Panc1 (cell line): ENCODE measurements around the gene KRTAP10-10. TPM values are rescaled to one million over a fixed set of nuclear protein-coding genes. Genes with fewer than 3 reads are reported as not detected.

Experiments
- ATAC-seq: fragments of 200-7000 bp; cut with Tn5 transposase; 2 replicates; pipeline ENCODE4 v1.9.1; 2020; ENCODE audit warnings: mild to moderate bottlenecking, moderate library complexity
- BruUV-seq: library from RNA; stranded (reverse); fragments of 400-500 nt; replicated peaks from 2 replicates; lab custom pipeline; 2021; lab: Mats Ljungman, UMichigan
- CTCF ChIA-PET: fragments of 300-600 bp; sonication (Branson Sonifier 250); formaldehyde crosslinking; loops from one replicate; lab custom pipeline; 2022; ENCODE audit warnings: antibody characterized with exemption; lab: Charles Lee
- POLR2A ChIA-PET: fragments of 300-600 bp; sonication (Branson Sonifier 250); formaldehyde crosslinking; loops from one replicate; lab custom pipeline; 2022; ENCODE audit warnings: antibody characterized with exemption; lab: Charles Lee
- DNase-seq: peaks from one replicate; pipeline ENCODE4 v3.0.0-alpha.2; 2010; ENCODE audit warnings: low read depth, low spot score
- H3K27ac ChIP-seq: 2 replicates; pipeline ENCODE4 v1.5.1; 2011; ENCODE audit warnings: mild to moderate bottlenecking, low read length, inconsistent platforms
- H3K27me3 ChIP-seq: fragments of 200-500 bp; sonication (Bioruptor generic); 2 replicates; pipeline ENCODE4 v1.6.0; 2014; ENCODE audit warnings: low read length, inconsistent platforms; ENCODE audit not compliant: control insufficient read depth, insufficient read depth
- H3K36me3 ChIP-seq: fragments of 200-500 bp; sonication (Bioruptor generic); 2 replicates; pipeline ENCODE4 v1.5.1; 2014; ENCODE audit warnings: inconsistent platforms, mild to moderate bottlenecking, low read length, moderate library complexity; ENCODE audit not compliant: control insufficient read depth, insufficient read depth
- H3K4me1 ChIP-seq: 2 replicates; pipeline ENCODE4 v1.5.1; 2011; ENCODE audit warnings: inconsistent platforms, mild to moderate bottlenecking, low read length, moderate library complexity; ENCODE audit not compliant: control insufficient read depth, insufficient read depth
- H3K4me3 ChIP-seq, 2 experiments: 2 replicates each; pipeline ENCODE4 v1.5.1; 2011 to 2012; ENCODE audit warnings: low read depth in 2 of 2, low read length in 2 of 2, mild to moderate bottlenecking in 2 of 2, inconsistent platforms in 1 of 2, moderate library complexity in 1 of 2
- H3K9me3 ChIP-seq: fragments of 200-500 bp; sonication (Bioruptor generic); 2 replicates; pipeline ENCODE4 v1.5.1; 2014; ENCODE audit warnings: low read depth, mild to moderate bottlenecking, inconsistent platforms, low read length, moderate library complexity; ENCODE audit not compliant: control insufficient read depth, insufficient read depth
- CTCF ChIP-seq: fragments of 450-650 bp; IDR thresholded peaks from 2 replicates; pipeline ENCODE4 v1.5.1; 2017; ENCODE audit warnings: mild to moderate bottlenecking
- POLR2AphosphoS5 ChIP-seq: IDR thresholded peaks from 2 replicates; pipeline ENCODE4 v1.6.1; 2012; ENCODE audit warnings: mild to moderate bottlenecking, low read depth, low read length, moderate library complexity
- REST ChIP-seq, 2 experiments: IDR thresholded peaks; 2 replicates each; pipeline ENCODE4 v1.6.1; 2011 to 2012; ENCODE audit warnings: low read depth in 2 of 2, control low read depth in 1 of 2, low read length in 1 of 2, mild to moderate bottlenecking in 1 of 2, moderate library complexity in 1 of 2; ENCODE audit not compliant: insufficient read depth in 1 of 2
- SIN3A ChIP-seq: IDR thresholded peaks from 2 replicates; pipeline ENCODE4 v1.6.1; 2012; ENCODE audit warnings: low read depth, mild to moderate bottlenecking, low read length, moderate library complexity, borderline replicate concordance; ENCODE audit not compliant: insufficient read depth
- TCF7L2 ChIP-seq: IDR thresholded peaks from 2 replicates; pipeline ENCODE4 v1.6.1; 2011; ENCODE audit warnings: mild to moderate bottlenecking, low read depth, low read length, inconsistent platforms
- in situ Hi-C: cut with HindIII; loops from 2 replicates; pipeline ENCODE4 v1.10.0; 2016; ENCODE audit warnings: low sequenced_read_pairs, low pct_unique_long_range_greater_than_20kb
- intact Hi-C: fragments of 100-400 bp; cut with micrococcal nuclease; formaldehyde crosslinking; loops from one replicate; pipeline ENCODE4 v1.10.0; 2022; ENCODE audit not compliant: unreplicated experiment
- total RNA-seq: library from RNA; stranded (reverse); gene quantifications from one replicate; pipeline ENCODE4 v1.2.1, GENCODE V29; 2021; ENCODE audit not compliant: unreplicated experiment

Gene KRTAP10-10
- total RNA-seq, 1 experiment from 2014 or later = not detected

DNA sequence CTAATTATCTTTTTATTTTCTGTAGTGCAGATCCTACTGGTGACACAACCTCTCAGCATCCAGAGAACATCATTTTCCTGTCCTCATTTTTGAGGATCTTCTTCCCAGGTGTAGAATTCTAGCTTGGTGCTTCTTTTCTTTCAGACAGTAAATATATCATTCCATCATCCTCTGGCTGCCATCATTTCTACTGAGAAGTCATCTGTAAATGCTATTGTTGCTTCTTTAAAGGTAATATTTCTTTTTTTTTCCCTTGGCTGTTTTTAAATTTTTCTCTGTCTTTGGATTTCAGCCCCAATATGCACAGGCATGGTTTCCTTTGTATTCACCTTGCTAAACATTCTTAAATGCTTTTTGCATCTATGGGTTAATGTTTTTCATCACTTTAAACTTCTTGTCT is 13.6 kb upstream of the KRTAP10-10 start:
- no peak for DNase-seq
- ATAC-seq = no peak
- Histone ChIP-seq H3K36me3 (no peaks in the 10 kb centered on the region), H3K4me1 (no peaks in the 10 kb centered on the region), H3K4me3 (no peak overlapping the region), H3K9me3 (peaks cover 7% of the 10 kb centered on the region; the same call in 1 of the 2 replicates), H3K27me3 (no peaks in the 10 kb centered on the region), H3K27ac (no peak overlapping the region)
- in situ Hi-C loops = no loop called here
- ChIA-PET CTCF (no interaction called here), POLR2A (no interaction called here)
- intact Hi-C loops = no loop called here
- TF ChIP-seq CTCF (no peak), REST (IDR thresholded peaks at IDR 0.05; ENCODE audit: insufficient read depth in 1 of 2, low read depth in 2 of 2, low read length in 1 of 2) (no peak), TCF7L2 (no peak), POLR2AphosphoS5 (no peak)
- BruUV-seq = no TSS peak

GRCh38 chr21:44625756-44626155 is 11.4 kb upstream of the KRTAP10-10 start:
- in situ Hi-C loops (no loop called here), intact Hi-C loops (no loop called here)
- POLR2A ChIA-PET = no interaction called here
- Histone ChIP-seq H3K27me3 (no peaks in the 10 kb centered on the region), H3K9me3 (peaks cover 7% of the 10 kb centered on the region; the same call in 1 of the 2 replicates), H3K4me1 (no peaks in the 10 kb centered on the region), H3K36me3 (no peaks in the 10 kb centered on the region), H3K27ac (no peak overlapping the region), H3K4me3 (no peak overlapping the region)
- no peak for ATAC-seq
- CTCF ChIA-PET = no interaction called here
- no TSS peak for BruUV-seq
- DNase-seq = no peak
- TF ChIP-seq REST (IDR thresholded peaks at IDR 0.05; ENCODE audit: insufficient read depth in 1 of 2, low read depth in 2 of 2, low read length in 1 of 2) (no peak), POLR2AphosphoS5 (no peak), SIN3A (no peak), CTCF (no peak), TCF7L2 (no peak)
